ENCODE data around the gene EDN2. TPM values are rescaled to one million over a fixed set of nuclear protein-coding genes. Genes with fewer than 3 reads are reported as not detected.

The EDN2 gene
- total and polyA plus RNA-seq, 4 donors, result 0.10 to 0.13 TPM; not detected in 2

DNA sequence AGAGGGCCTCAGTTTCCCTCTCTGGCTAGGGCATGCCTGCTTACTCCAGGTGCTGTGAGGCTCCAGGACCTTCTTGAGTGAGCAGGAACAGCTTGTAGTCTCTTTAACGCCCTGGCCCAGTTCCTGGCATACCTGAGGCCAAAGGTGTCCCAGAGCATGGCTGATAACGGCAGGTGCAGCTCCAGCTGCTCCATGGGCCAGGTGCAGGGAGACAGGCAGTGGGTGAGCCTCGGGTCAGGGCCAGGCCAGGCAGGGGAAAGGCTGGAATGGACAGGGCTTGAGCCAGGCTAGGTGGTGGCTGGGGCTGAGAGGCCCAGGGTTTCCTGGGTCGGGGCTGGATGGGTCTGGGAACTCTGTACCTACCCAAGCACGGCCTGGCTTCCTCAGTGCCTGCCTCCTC is 18.3 kb downstream of the EDN2 start:
- Histone ChIP-seq H3K4me3 (ENCODE audit: low read depth in 1 of 3, low read length in 3 of 3) (no peak overlapping the region), H3K9ac (ENCODE audit: low read depth in 1 of 2, low read length in 2 of 2) (no peak overlapping the region), H3K4me1 (ENCODE audit: control insufficient read depth in 4 of 4, insufficient read depth in 4 of 4, low read length in 3 of 4) (peaks cover 0 to 5% (median 2%) of the 10 kb centered on the region in 4 donors), H3K27me3 (ENCODE audit: control insufficient read depth in 4 of 4, insufficient read depth in 4 of 4, low read length in 3 of 4) (no peaks in the 10 kb centered on the region), H3K27ac (ENCODE audit: low read depth in 1 of 2, low read length in 2 of 2) (no peak overlapping the region), H3K36me3 (ENCODE audit: control insufficient read depth in 4 of 4, insufficient read depth in 3 of 4, low read depth in 1 of 4, low read length in 3 of 4) (no peaks in the 10 kb centered on the region), H3K9me3 (ENCODE audit: control insufficient read depth in 4 of 4, low read length in 3 of 4) (no peaks in the 10 kb centered on the region)
- DNase-seq (ENCODE audit: low spot score), result no peak
- TF ChIP-seq FOXA1 (IDR thresholded peaks at IDR 0.05) (no peak), RAD21 (IDR thresholded peaks at IDR 0.05) (no peak), JUND (IDR thresholded peaks at IDR 0.05) (no peak), TAF1 (conservative IDR thresholded peaks at IDR 0.05) (no peak), SP1 (IDR thresholded peaks at IDR 0.05) (no peak), YY1 (IDR thresholded peaks at IDR 0.05) (no peak), HNF4A (conservative IDR thresholded peaks at IDR 0.05) (no peak), FOXA2 (IDR thresholded peaks at IDR 0.05) (no peak), EGR1 (IDR thresholded peaks at IDR 0.05; ENCODE audit: low read depth in 2 of 2) (no peak), NR2F2 (IDR thresholded peaks at IDR 0.05) (no peak), GABPA (IDR thresholded peaks at IDR 0.05 in 1 of 2, conservative IDR thresholded peaks at IDR 0.05 in 1 of 2) (no peak), HNF4G (IDR thresholded peaks at IDR 0.05) (no peak), RXRA (IDR thresholded peaks at IDR 0.05) (no peak)
- TF ChIP-seq, protein P1, sequence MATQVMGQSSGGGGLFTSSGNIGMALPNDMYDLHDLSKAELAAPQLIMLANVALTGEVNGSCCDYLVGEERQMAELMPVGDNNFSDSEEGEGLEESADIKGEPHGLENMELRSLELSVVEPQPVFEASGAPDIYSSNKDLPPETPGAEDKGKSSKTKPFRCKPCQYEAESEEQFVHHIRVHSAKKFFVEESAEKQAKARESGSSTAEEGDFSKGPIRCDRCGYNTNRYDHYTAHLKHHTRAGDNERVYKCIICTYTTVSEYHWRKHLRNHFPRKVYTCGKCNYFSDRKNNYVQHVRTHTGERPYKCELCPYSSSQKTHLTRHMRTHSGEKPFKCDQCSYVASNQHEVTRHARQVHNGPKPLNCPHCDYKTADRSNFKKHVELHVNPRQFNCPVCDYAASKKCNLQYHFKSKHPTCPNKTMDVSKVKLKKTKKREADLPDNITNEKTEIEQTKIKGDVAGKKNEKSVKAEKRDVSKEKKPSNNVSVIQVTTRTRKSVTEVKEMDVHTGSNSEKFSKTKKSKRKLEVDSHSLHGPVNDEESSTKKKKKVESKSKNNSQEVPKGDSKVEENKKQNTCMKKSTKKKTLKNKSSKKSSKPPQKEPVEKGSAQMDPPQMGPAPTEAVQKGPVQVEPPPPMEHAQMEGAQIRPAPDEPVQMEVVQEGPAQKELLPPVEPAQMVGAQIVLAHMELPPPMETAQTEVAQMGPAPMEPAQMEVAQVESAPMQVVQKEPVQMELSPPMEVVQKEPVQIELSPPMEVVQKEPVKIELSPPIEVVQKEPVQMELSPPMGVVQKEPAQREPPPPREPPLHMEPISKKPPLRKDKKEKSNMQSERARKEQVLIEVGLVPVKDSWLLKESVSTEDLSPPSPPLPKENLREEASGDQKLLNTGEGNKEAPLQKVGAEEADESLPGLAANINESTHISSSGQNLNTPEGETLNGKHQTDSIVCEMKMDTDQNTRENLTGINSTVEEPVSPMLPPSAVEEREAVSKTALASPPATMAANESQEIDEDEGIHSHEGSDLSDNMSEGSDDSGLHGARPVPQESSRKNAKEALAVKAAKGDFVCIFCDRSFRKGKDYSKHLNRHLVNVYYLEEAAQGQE (IDR thresholded peaks at IDR 0.05), result no peak
- TF ChIP-seq, protein P2, sequence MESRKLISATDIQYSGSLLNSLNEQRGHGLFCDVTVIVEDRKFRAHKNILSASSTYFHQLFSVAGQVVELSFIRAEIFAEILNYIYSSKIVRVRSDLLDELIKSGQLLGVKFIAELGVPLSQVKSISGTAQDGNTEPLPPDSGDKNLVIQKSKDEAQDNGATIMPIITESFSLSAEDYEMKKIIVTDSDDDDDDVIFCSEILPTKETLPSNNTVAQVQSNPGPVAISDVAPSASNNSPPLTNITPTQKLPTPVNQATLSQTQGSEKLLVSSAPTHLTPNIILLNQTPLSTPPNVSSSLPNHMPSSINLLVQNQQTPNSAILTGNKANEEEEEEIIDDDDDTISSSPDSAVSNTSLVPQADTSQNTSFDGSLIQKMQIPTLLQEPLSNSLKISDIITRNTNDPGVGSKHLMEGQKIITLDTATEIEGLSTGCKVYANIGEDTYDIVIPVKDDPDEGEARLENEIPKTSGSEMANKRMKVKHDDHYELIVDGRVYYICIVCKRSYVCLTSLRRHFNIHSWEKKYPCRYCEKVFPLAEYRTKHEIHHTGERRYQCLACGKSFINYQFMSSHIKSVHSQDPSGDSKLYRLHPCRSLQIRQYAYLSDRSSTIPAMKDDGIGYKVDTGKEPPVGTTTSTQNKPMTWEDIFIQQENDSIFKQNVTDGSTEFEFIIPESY (IDR thresholded peaks at IDR 0.05), result no peak
- TF ChIP-seq, protein P3, sequence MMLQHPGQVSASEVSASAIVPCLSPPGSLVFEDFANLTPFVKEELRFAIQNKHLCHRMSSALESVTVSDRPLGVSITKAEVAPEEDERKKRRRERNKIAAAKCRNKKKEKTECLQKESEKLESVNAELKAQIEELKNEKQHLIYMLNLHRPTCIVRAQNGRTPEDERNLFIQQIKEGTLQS (IDR thresholded peaks at IDR 0.05), result no peak
- TF ChIP-seq, protein P4, sequence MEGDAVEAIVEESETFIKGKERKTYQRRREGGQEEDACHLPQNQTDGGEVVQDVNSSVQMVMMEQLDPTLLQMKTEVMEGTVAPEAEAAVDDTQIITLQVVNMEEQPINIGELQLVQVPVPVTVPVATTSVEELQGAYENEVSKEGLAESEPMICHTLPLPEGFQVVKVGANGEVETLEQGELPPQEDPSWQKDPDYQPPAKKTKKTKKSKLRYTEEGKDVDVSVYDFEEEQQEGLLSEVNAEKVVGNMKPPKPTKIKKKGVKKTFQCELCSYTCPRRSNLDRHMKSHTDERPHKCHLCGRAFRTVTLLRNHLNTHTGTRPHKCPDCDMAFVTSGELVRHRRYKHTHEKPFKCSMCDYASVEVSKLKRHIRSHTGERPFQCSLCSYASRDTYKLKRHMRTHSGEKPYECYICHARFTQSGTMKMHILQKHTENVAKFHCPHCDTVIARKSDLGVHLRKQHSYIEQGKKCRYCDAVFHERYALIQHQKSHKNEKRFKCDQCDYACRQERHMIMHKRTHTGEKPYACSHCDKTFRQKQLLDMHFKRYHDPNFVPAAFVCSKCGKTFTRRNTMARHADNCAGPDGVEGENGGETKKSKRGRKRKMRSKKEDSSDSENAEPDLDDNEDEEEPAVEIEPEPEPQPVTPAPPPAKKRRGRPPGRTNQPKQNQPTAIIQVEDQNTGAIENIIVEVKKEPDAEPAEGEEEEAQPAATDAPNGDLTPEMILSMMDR (IDR thresholded peaks at IDR 0.05; ENCODE audit: low read depth, low read length, missing input control), result no peak
- TF ChIP-seq, protein P5, sequence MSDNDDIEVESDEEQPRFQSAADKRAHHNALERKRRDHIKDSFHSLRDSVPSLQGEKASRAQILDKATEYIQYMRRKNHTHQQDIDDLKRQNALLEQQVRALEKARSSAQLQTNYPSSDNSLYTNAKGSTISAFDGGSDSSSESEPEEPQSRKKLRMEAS (IDR thresholded peaks at IDR 0.05), result no peak
- 73% methylated on average over 5 of the region's 5 CpGs for WGBS

All from liver (tissue), 9 donors.